Heart left ventricle (tissue), 13 donors: Measurements from ENCODE around the gene KRT71.

Experiments
- POLR2A ChIP-seq, 2 donors: fragments of 450-650 bp; IDR thresholded peaks; one replicate each; pipeline ENCODE4 v1.6.1; 2017; ENCODE audit warnings: antibody characterized with exemption in 2 of 2, mild to moderate bottlenecking in 2 of 2, moderate library complexity in 2 of 2
- TF ChIP-seq, protein P1 (sequence below), 12 donors: fragments of 200-600 bp; sonication (generic) in 4 of 12; IDR thresholded peaks; one replicate each; pipeline versions ENCODE4 v1.5.0 to v1.8.0; 2018 to 2022; ENCODE audit warnings: antibody characterized with exemption in 12 of 12, mild to moderate bottlenecking in 5 of 12
- donor health status: ischemic (EF 13 %, LVEDD 7.1; RV severe dilation, severe dysfunction).
- donor health status: DM: no; HTN: yes; CAD: no.
- donor health status: DM: no; HTN: no; CAD: no.
- donor health status: ischemic (EF 25% LVEDD 6.9; RV normal size, moderate dysfunction).
- donor health status: ischemic (EF 25% LVEDD 5.7; RV mildly dilated, moderate dysfunction).
- donor health status: ischemic (EF 35%, LVEDD 5.7; RV mildly dilated, moderate dysfunction).
- donor health status: nonischemic (EF 11% LVEDD 7.7; RV severe dilation, severe dysfunction).
- donor health status: DM: yes; HTN: yes; CAD: no.
- donor health status: PGD.
- donor health status: ischemic (EF 29% LVEDD 5.4; RV normal size, mild dysfunction).
- donor health status: nonischemic (EF 23%, LVEDD 6.1; RV moderate dilation, normal function).

DNA sequence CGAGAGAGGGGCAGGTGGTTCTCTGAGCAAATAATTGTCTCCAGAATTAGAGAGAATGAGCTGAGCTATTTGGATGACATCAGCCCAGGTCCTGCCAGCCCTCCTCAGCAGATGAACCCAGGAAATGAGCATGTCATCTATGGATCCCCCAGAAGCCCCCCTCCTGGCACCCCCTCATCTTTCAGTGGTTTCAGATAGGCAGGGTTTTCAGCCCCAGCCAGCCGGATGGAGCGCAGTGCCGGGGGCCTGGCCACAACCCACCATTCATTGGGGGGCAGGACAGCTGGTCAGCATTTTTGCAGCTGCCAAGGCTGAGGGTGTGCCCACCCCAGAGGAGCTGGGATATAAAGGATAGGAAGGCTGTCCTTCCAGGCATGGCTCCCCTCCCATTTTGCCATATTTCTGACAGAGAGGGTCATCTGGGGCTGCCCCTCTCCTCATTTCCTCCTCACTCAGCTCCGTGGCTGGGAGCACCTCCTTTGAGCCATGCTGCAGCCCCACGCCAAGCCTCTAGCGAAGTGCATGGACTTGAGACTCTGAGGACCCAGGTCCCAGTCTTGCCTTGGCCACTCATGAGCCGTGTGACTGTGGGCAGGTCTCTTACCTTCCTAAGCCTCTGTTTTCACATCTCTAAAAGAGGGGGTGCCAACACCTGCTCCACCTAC is 6.0 kb upstream of the KRT71 start:
- TF ChIP-seq, protein P1, sequence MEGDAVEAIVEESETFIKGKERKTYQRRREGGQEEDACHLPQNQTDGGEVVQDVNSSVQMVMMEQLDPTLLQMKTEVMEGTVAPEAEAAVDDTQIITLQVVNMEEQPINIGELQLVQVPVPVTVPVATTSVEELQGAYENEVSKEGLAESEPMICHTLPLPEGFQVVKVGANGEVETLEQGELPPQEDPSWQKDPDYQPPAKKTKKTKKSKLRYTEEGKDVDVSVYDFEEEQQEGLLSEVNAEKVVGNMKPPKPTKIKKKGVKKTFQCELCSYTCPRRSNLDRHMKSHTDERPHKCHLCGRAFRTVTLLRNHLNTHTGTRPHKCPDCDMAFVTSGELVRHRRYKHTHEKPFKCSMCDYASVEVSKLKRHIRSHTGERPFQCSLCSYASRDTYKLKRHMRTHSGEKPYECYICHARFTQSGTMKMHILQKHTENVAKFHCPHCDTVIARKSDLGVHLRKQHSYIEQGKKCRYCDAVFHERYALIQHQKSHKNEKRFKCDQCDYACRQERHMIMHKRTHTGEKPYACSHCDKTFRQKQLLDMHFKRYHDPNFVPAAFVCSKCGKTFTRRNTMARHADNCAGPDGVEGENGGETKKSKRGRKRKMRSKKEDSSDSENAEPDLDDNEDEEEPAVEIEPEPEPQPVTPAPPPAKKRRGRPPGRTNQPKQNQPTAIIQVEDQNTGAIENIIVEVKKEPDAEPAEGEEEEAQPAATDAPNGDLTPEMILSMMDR (IDR thresholded peaks at IDR 0.05) = no peak
- TF ChIP-seq POLR2A (IDR thresholded peaks at IDR 0.05) = no peak
